EL (cell line): ENCODE measurements around the gene TERC.
A peak's percentile ranks its signal among the peaks of the same experiment; 100 is the strongest.
"Not testable (repeated sequence)": the region's sequence is repeated elsewhere in the genome, so short reads cannot be mapped to it uniquely, and the experiment has no call there.

Experiments
- DNase-seq: peaks from one replicate; pipeline ENCODE4 v3.0.0-alpha.2; 2016

Gene TERC

GRCh38 chr3:169771497-169772304, 6.8 kb upstream of the TERC start:
- DNase-seq = peak; percentile 80

DNA sequence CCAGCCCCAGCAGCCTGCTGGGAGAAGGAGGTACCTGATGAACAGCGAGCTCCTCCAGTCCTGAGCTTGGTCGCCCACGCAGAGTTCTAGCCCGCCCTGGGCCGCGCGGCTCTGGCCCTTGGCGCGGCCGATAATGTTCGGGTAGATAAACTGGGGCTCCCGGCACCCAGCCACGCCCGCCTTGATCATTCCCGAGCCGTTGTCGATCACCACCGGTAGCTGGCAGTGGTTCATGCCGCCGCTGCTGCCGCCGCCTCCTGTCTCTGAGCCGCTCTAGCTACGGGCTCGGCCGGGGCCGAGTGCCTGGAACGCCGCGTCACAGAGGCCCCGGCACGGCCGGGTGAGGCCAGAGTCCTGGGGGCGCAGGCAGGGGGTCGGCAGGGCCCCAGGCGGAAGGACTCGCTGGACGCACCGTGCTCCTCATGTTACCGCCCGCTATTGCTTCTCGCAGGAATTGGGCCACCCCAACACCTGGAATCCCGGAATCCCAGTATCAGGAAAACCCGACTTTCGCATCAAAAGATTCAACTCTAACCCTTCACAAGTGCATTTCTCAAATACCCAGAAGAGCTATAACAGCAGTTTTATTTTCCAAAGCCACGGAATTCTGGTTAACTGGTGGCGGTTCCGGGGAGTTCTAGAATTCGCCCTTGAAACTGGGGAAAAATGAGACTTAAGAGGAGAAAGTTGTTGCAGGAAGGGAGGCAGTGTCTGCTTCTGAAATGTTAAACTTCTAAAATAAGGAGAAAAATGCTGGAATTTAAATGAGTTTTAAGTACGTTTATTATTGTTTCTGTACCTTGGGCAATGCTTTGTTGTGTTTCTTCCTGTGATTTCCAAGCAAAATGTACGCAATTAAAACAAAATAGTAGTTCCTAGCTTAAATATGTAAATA, 4.7 kb upstream of the TERC start, which contains the start of gene ACTRT3:
Gene ACTRT3, minus strand, starts transcription at position 275 of the 895 bp plus-strand sequence. Its CDS starts 41 bp downstream, at position 234.
- peak; percentile 70 for DNase-seq

- peak; percentile 55 for DNase-seq
Observed at GRCh38 chr3:169764312-169764881, 463 bp downstream of the TERC start.

- peak; percentile 82 for DNase-seq
Observed at GRCh38 chr3:169760479-169760878, 4.4 kb downstream of the TERC start.

GRCh38 chr3:169759256-169759655, 5.6 kb downstream of the TERC start:
- DNase-seq = peak; percentile 84

GRCh38 chr3:169758359-169758994, 6.4 kb downstream of the TERC start:
- no peak for DNase-seq

GRCh38 chr3:169755488-169755887, 9.4 kb downstream of the TERC start:
- DNase-seq = no peak

- DNase-seq = no peak
Observed at GRCh38 chr3:169754711-169755110, 10.1 kb downstream of the TERC start.

- no peak for DNase-seq
Observed at GRCh38 chr3:169751875-169752274, 13.0 kb downstream of the TERC start.

DNA sequence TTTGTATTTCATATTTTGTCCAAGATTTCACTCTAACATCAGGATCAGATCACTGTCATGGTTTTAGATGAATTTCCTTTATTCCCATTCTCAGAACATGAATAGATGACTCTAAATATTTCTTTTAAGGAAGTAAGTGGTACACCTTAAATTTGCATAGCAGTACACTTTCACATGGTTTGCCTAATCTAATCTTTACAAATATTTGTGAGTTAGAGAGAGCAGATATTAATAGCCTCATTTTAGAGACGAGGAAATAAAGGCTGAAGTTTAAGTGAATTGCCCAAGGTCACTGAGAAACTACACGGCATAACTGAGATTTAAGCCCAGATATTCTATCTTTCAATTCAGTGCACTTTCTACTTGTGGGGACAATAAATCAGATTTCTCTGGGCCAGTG, 14.2 kb downstream of the TERC start:
- DNase-seq = no peak

DNA sequence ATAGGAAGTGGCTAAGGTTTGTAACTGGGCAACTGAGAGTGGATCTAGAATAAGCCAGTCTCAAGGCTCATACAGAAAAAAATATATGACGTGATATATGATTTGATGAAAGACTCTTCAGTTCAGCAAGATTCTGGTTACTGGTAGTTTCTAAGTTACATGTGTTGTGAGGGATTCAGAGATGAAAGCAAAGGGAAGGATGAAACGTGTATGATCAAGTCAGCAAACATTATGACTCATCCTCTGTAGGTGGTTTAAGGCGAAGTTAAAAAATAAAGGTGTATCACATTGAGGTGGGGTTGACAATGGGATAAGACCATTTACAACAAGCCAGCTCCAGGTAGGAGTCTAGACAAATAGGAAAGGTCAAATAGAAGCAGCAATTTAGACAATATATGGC, 16.2 kb downstream of the TERC start:
- no peak for DNase-seq

GRCh38 chr3:169746924-169747323, 17.9 kb downstream of the TERC start:
- DNase-seq = no peak

DNA sequence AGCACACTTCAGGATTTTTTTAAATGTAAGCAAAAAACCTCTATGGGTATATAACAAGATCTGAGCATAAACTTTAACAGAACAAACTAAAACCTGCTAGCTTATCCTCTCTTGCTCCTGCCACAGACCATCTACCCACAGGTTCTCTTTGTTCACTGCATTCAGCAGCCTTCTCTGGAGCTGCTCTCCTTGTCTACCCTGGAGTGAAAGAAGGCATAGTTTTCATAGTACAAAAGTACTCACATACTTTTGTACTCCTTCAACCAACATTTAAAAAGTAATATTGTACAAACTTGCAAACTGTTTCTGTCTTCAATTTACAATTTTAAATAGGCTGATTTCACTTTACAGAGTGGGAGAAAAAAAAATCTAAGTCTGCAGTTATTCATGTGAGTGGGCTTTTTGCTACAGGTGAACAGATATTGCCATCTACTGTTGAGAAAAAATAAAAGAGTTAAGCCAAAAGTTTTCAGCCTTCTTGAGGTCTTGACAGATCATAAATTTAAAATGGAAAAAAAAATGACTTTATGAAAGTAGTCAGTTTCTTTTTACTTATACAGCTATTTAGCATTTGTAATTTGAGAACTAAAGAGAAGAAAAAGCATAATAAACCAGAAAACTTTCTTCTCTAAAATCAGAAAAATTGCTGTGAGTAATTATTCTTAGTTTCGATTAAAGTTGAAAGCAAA, 20.4 kb downstream of the TERC start:
- no peak for DNase-seq

GRCh38 chr3:169739067-169739466, 25.8 kb downstream of the TERC start:
- no peak for DNase-seq

- DNase-seq = not testable (repeated sequence)
Observed at GRCh38 chr3:169731857-169732256, 33.0 kb downstream of the TERC start.

- DNase-seq = no peak
Observed at GRCh38 chr3:169722724-169723123, 42.1 kb downstream of the TERC start.

GRCh38 chr3:169718415-169718814, 46.4 kb downstream of the TERC start:
- not testable (repeated sequence) for DNase-seq
